Retinal pigment epithelial cell (primary cell): ENCODE measurements around the gene MCEMP1.
A peak's percentile ranks its signal among the peaks of the same experiment; 100 is the strongest.

Experiments used
- DNase-seq: peaks from one replicate; pipeline ENCODE4 v3.0.0-alpha.2; 2010; ENCODE audit warnings: low read depth
- H3K4me3 ChIP-seq: 2 replicates; pipeline ENCODE4 v1.5.1; 2011; ENCODE audit warnings: mild to moderate bottlenecking, low read length, control low read depth, moderate library complexity
- CTCF ChIP-seq: conservative IDR thresholded peaks from 2 replicates; pipeline ENCODE4 v1.5.1; 2011; ENCODE audit warnings: low read depth, low read length, control low read depth, inconsistent platforms

The MCEMP1 gene

GRCh38 chr19:7633698-7634097 lies 43.2 kb upstream of the MCEMP1 start, which contains the start of gene PCP2:
Gene PCP2 (minus strand): TSS chr19:7633719. CDS start chr19:7633457, 262 bp downstream.
- TF ChIP-seq CTCF, result no peak
- DNase-seq, result no peak
- no peak within 1 kb of the TSS for H3K4me3 ChIP-seq

- no peak for TF ChIP-seq CTCF
- no peak for DNase-seq
- H3K4me3 ChIP-seq, result no peak overlapping the region
Measured at GRCh38 chr19:7635670-7636069, 41.2 kb upstream of the MCEMP1 start.

- no peak for TF ChIP-seq CTCF
- DNase-seq, result no peak
Measured at GRCh38 chr19:7636317-7636690, 40.6 kb upstream of the MCEMP1 start.

GRCh38 chr19:7636691-7637373 lies 40.1 kb upstream of the MCEMP1 start, which contains the start of gene STXBP2:
Gene STXBP2 (plus strand): TSS chr19:7637110. CDS start chr19:7637150, 40 bp downstream.
- no peak for TF ChIP-seq CTCF
- DNase-seq, result no peak
- peak within 1 kb of the TSS; percentile 71 for H3K4me3 ChIP-seq

More at GRCh38 chr19:7636317-7636690, 40.6 kb upstream of the MCEMP1 start:
- H3K4me3 ChIP-seq, result peak overlapping the region; percentile 71

GRCh38 chr19:7637374-7638256 lies 39.3 kb upstream of the MCEMP1 start:
- peak overlapping the region; percentile 71 for H3K4me3 ChIP-seq
- no peak for TF ChIP-seq CTCF
- DNase-seq, result no peak

- no peak for DNase-seq
- no peak for TF ChIP-seq CTCF
- no peak overlapping the region for H3K4me3 ChIP-seq
Measured at GRCh38 chr19:7638802-7639465, 38.0 kb upstream of the MCEMP1 start.
